ENCODE measurements around the gene DEUP1. TPM values are rescaled to one million over a fixed set of nuclear protein-coding genes. Genes with fewer than 3 reads are reported as not detected.

Gene DEUP1
- total RNA-seq, 4 donors from 2014 or later: not detected

GRCh38 chr11:93394488-93394887 lies 63.9 kb downstream of the DEUP1 start:
- TF ChIP-seq, protein P1, sequence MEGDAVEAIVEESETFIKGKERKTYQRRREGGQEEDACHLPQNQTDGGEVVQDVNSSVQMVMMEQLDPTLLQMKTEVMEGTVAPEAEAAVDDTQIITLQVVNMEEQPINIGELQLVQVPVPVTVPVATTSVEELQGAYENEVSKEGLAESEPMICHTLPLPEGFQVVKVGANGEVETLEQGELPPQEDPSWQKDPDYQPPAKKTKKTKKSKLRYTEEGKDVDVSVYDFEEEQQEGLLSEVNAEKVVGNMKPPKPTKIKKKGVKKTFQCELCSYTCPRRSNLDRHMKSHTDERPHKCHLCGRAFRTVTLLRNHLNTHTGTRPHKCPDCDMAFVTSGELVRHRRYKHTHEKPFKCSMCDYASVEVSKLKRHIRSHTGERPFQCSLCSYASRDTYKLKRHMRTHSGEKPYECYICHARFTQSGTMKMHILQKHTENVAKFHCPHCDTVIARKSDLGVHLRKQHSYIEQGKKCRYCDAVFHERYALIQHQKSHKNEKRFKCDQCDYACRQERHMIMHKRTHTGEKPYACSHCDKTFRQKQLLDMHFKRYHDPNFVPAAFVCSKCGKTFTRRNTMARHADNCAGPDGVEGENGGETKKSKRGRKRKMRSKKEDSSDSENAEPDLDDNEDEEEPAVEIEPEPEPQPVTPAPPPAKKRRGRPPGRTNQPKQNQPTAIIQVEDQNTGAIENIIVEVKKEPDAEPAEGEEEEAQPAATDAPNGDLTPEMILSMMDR (IDR thresholded peaks at IDR 0.05): no peak
- TF ChIP-seq POLR2A (IDR thresholded peaks at IDR 0.05): no peak
- intact Hi-C loops (cut with DNase I; ENCODE audit: low total_unique reads): no loop called here
- no peak overlapping the region for H3K4me3 ChIP-seq (ENCODE audit: low read depth, poor library complexity, severe bottlenecking)
- DNase-seq (ENCODE audit: low spot score in 2 of 2): no peak

- intact Hi-C loops (cut with DNase I; ENCODE audit: low total_unique reads): no loop called here
- no peak for DNase-seq (ENCODE audit: low spot score in 2 of 2)
- H3K4me3 ChIP-seq (ENCODE audit: low read depth, poor library complexity, severe bottlenecking): no peak overlapping the region
- WGBS, 2 donors: 39 to 54% methylated on average over 3 of the region's 3 CpGs
- TF ChIP-seq POLR2A (IDR thresholded peaks at IDR 0.05): no peak
- TF ChIP-seq, protein P1 (IDR thresholded peaks at IDR 0.05): no peak
Observed at GRCh38 chr11:93396316-93396715, 65.8 kb downstream of the DEUP1 start.

DNA sequence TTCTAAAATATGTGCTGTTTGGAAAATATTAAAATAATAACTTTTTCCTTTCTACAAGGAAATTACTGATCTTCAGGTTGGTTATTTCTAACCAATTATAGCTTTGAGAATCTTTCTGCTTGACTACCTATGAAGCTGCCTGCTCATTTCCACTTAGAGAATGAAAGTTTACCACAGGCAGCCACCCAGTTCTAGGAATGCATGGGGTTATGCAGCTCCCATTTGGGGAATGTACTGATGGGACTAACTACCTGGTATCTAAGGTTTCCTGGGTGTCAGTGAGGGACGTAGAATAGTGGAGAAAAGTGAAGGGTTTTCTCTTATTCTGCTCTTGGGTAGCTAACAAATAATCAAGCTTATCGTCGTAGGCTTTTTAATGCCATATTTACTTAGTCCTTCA lies 73.4 kb downstream of the DEUP1 start:
- intact Hi-C loops (cut with DNase I; ENCODE audit: low total_unique reads): no loop called here
- TF ChIP-seq, protein P1 (IDR thresholded peaks at IDR 0.05): no peak
- no peak for DNase-seq (ENCODE audit: low spot score in 2 of 2)
- WGBS, 2 donors: 85 to 88% methylated on average over 3 of the region's 3 CpGs
- H3K4me3 ChIP-seq (ENCODE audit: low read depth, poor library complexity, severe bottlenecking): no peak overlapping the region

DNA sequence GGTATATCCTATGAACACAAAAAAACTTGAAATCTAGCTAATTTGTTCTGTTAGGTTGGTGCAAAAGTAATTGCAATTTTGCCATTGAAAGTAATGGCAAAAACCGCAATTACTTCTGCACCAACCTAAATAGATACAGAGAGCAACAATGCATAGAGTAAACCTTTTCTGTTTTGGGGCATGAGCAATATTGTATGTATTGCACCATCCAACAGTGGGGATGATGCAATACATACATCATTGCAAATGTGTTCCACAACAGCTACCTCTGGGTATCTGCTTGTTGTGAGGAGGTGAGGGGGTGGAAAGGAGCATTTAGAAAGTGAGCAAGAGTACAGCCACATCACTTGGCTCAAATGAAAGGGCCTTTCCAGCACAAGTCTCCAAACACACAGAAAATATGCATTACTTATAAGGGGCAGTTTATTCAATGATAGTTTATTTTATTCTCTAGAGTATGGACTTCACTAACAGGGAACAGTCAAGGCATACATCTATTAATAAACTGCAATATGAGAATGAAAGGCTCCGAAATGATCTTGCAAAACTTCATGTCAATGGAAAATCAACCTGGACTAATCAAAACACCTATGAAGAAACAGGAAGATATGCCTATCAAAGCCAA lies 77.3 kb downstream of the DEUP1 start:
- intact Hi-C loops (cut with DNase I; ENCODE audit: low total_unique reads): loop anchor here (5.0 kb wide), 1 partner anchor 826 kb away; no protein-coding TSS in a partner anchor

GRCh38 chr11:93410441-93410840 lies 79.9 kb downstream of the DEUP1 start:
- intact Hi-C loops (cut with DNase I; ENCODE audit: low total_unique reads): no loop called here
- DNase-seq (ENCODE audit: low spot score in 2 of 2): no peak
- no peak overlapping the region for H3K4me3 ChIP-seq (ENCODE audit: low read depth, poor library complexity, severe bottlenecking)
- TF ChIP-seq, protein P1 (IDR thresholded peaks at IDR 0.05): no peak
- TF ChIP-seq POLR2A (IDR thresholded peaks at IDR 0.05): no peak
- 72 to 79% methylated on average over 3 of the region's 3 CpGs for WGBS, 2 donors

More for the DNA sequence above, 77.3 kb downstream of the DEUP1 start:
- no peak overlapping the region for H3K4me3 ChIP-seq (ENCODE audit: low read depth, poor library complexity, severe bottlenecking)
- no peak for TF ChIP-seq POLR2A (IDR thresholded peaks at IDR 0.05)
- TF ChIP-seq, protein P1 (IDR thresholded peaks at IDR 0.05): no peak
- WGBS, 2 donors: 85 to 91% methylated on average over 2 of the region's 2 CpGs
- DNase-seq (ENCODE audit: low spot score in 2 of 2): no peak

DNA sequence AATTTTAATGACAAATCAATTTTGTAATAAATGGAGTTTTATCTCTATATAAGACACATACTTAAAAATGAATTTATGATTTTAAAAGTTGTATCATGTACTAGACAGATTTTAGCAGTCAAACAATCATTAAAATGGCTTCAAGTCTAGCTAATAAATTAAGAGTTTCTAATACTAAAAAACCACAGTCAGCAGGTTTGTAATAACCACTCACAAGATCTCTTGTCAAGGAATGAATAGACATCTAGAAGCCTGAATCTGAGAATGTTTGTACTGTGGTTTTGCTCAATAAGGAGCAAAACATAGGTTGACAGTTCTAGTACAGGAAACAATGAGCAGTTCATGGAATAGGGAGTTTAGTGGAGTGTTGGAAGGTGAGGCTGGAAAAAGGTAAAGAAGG lies 81.2 kb downstream of the DEUP1 start:
- intact Hi-C loops (cut with DNase I; ENCODE audit: low total_unique reads): no loop called here
- DNase-seq (ENCODE audit: low spot score in 2 of 2): no peak
- H3K4me3 ChIP-seq (ENCODE audit: low read depth, poor library complexity, severe bottlenecking): no peak overlapping the region
- TF ChIP-seq, protein P1 (IDR thresholded peaks at IDR 0.05): no peak
- no peak for TF ChIP-seq POLR2A (IDR thresholded peaks at IDR 0.05)
